Measurements from ENCODE around the gene DYRK1A. TPM values are rescaled to one million over a fixed set of nuclear protein-coding genes. Genes with fewer than 3 reads are reported as not detected.

Gene DYRK1A
- total and polyA plus RNA-seq, 2 of the 13 experiments (the other 11 are each of a cell fraction or from before 2014, with no cell fraction given), result 24.6 to 34.2 TPM

DNA sequence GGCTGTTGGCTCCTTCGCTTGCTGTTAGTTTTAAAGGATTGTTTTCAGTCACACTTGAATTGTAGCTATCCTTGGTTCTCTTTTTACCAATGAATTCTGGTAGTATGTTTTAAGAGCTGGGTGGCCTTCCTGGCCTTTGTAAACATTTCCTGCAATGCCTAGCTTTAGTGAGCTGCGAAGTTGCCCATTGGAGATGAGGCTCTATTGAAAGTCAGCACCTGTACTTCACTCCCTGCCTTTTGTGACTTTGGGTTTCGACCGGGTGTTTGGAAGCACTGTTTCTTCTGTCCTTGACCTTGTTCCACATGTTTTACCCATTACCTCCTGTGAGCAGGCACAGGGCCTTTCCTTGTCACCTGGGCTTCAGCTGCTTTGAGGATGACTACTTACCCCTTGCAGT is 64.7 kb downstream of the DYRK1A start:
- ChIA-PET CTCF (ENCODE audit: low intra/inter-chr PET ratio, low total read pairs) (no interaction called here), POLR2A (interaction anchor here (0.9 to 1.3 kb wide), 2 partner anchors 65 to 164 kb away, joined by 3 to 4 read pairs; partner anchors contain the start of genes DYRK1A and VPS26C)
- BruUV-seq (replicated peaks), result no TSS peak
- H3K4me1 ChIP-seq (ENCODE audit: insufficient read depth, low read length), result peaks cover 37% of the 10 kb centered on the region
- H2AFZ ChIP-seq (ENCODE audit: low read length), result no peak overlapping the region
- H4K20me1 ChIP-seq (ENCODE audit: insufficient read depth, low read length), result peaks cover 43% of the 10 kb centered on the region
- FAIRE-seq (peak; percentile 8), ATAC-seq (peak; percentile 55), DNase-seq (ENCODE audit: low spot score) (no peak)
- 61% methylated on average over 4 of the region's 4 CpGs for WGBS (ENCODE audit: low lambda C conversion rate)
- intact Hi-C loops (cut with micrococcal nuclease; ENCODE audit: unreplicated experiment) (loop anchor here (5.0 kb wide), 1 partner anchor 54 kb away; no protein-coding TSS in a partner anchor), in situ Hi-C loops (cut with HindIII; ENCODE audit: extremely low pct_ligation_motif_present, low pct_unique_long_range_greater_than_20kb) (no loop called here)
- no peak overlapping the region for H3K4me2 ChIP-seq (ENCODE audit: low read depth, low read length)
- peaks cover 2 to 8% of the 10 kb centered on the region in 2 experiments; a peak in 2 of 5 replicates for H3K36me3 ChIP-seq (replicated peaks in 1 of 2; ENCODE audit: control insufficient read depth in 1 of 2, insufficient read depth in 2 of 2, low read length in 2 of 2)
- H3K27ac ChIP-seq (ENCODE audit: extremely low read length, insufficient read depth, low read length), result peak overlapping the region; percentile 29
- no peaks in the 10 kb centered on the region for H3K9me3 ChIP-seq (ENCODE audit: low read length)
- H3K27me3 ChIP-seq (ENCODE audit: control insufficient read depth in 1 of 2, insufficient read depth in 2 of 2, low read length in 2 of 2), result no peaks in the 10 kb centered on the region
- peaks cover 80% of the 10 kb centered on the region for H3K79me2 ChIP-seq (ENCODE audit: insufficient read depth, low read length)
- H3K9ac ChIP-seq (ENCODE audit: insufficient read depth, low read depth, low read length), result no peak overlapping the region
- H3K4me3 ChIP-seq (replicated peaks in 1 of 3; ENCODE audit: insufficient read depth in 1 of 3, low read depth in 2 of 3, low read length in 3 of 3), result no peak overlapping the region
- TF ChIP-seq SETDB1 (CRISPR knock-in tag; IDR thresholded peaks at IDR 0.05; ENCODE audit: borderline replicate concordance), result no peak
- peak; percentile 42; the same call in 1 of the 2 replicates for TF ChIP-seq RARA (CRISPR knock-in tag; IDR thresholded peaks at IDR 0.05)
- TF ChIP-seq ISX (CRISPR knock-in tag; conservative IDR thresholded peaks at IDR 0.05), result no peak
- no peak for TF ChIP-seq ZSCAN25 (CRISPR knock-in tag; IDR thresholded peaks at IDR 0.05)
- no peak for TF ChIP-seq ZNF879 (CRISPR knock-in tag; IDR thresholded peaks at IDR 0.05)
- TF ChIP-seq THAP7 (CRISPR knock-in tag; IDR thresholded peaks at IDR 0.05), result no peak
- TF ChIP-seq SSRP1 (CRISPR knock-in tag; IDR thresholded peaks at IDR 0.05), result no peak
- peak; percentile 57; the same call in 1 of the 2 replicates for TF ChIP-seq RNF219 (CRISPR knock-in tag; IDR thresholded peaks at IDR 0.05)
- no peak for TF ChIP-seq SP1 (IDR thresholded peaks at IDR 0.05)
- TF ChIP-seq SP1 (CRISPR knock-in tag; IDR thresholded peaks at IDR 0.05), result no peak
- TF ChIP-seq ZNF274 (CRISPR knock-in tag; IDR thresholded peaks at IDR 0.05), result no peak
- TF ChIP-seq MIXL1 (CRISPR knock-in tag; IDR thresholded peaks at IDR 0.05), result no peak
- peak; percentile 19; the same call in 1 of the 2 replicates for TF ChIP-seq NR2C2 (CRISPR knock-in tag; IDR thresholded peaks at IDR 0.05; ENCODE audit: borderline replicate concordance)
- no peak for TF ChIP-seq CC2D1A (CRISPR knock-in tag; IDR thresholded peaks at IDR 0.05)
- TF ChIP-seq ZSCAN29 (CRISPR knock-in tag; conservative IDR thresholded peaks at IDR 0.05), result no peak
- no peak for TF ChIP-seq MEIS2 (CRISPR knock-in tag; IDR thresholded peaks at IDR 0.05)
- TF ChIP-seq, protein P1, sequence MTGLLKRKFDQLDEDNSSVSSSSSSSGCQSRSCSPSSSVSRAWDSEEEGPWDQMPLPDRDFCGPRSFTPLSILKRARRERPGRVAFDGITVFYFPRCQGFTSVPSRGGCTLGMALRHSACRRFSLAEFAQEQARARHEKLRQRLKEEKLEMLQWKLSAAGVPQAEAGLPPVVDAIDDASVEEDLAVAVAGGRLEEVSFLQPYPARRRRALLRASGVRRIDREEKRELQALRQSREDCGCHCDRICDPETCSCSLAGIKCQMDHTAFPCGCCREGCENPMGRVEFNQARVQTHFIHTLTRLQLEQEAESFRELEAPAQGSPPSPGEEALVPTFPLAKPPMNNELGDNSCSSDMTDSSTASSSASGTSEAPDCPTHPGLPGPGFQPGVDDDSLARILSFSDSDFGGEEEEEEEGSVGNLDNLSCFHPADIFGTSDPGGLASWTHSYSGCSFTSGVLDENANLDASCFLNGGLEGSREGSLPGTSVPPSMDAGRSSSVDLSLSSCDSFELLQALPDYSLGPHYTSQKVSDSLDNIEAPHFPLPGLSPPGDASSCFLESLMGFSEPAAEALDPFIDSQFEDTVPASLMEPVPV (CRISPR knock-in tag; IDR thresholded peaks at IDR 0.05), result no peak
- TF ChIP-seq HOXA9 (CRISPR knock-in tag; IDR thresholded peaks at IDR 0.05; ENCODE audit: borderline replicate concordance), result no peak
- peak; percentile 26; the same call in 1 of the 2 replicates for TF ChIP-seq HNF4A (CRISPR knock-in tag; IDR thresholded peaks at IDR 0.05)
- TF ChIP-seq E2F1 (CRISPR knock-in tag; IDR thresholded peaks at IDR 0.05), result no peak
- no peak for TF ChIP-seq ESRRA (CRISPR knock-in tag; IDR thresholded peaks at IDR 0.05; ENCODE audit: low read depth)
